ENCODE measurements around the gene ZNF862. TPM values are rescaled to one million over a fixed set of nuclear protein-coding genes. Genes with fewer than 3 reads are reported as not detected.

Gene ZNF862

Small RNA genes within 50 kb of the gene (small RNA-seq; reads per million reads assigned to genes)
- not detected for gene AC093458.1 (ENCODE audit: insufficient read depth)

All from mesendoderm (in vitro differentiated cells).